HG03558 (cell line): Measurements from ENCODE around the gene LRRC26.
"Not testable (repeated sequence)": the region's sequence is repeated elsewhere in the genome, so short reads cannot be mapped to it uniquely, and the experiment has no call there.

Source experiments
- ATAC-seq: cut with Tn5 transposase; IDR thresholded peaks from one replicate; pipeline ENCODE4 v1.9.1; 2021; ENCODE audit warnings: moderate number of reproducible peaks; ENCODE audit not compliant: unreplicated experiment; ENCODE audit errors: extremely low read depth

The LRRC26 gene

GRCh38 chr9:137140151-137141012, 29.5 kb downstream of the LRRC26 start:
- no peak for ATAC-seq

DNA sequence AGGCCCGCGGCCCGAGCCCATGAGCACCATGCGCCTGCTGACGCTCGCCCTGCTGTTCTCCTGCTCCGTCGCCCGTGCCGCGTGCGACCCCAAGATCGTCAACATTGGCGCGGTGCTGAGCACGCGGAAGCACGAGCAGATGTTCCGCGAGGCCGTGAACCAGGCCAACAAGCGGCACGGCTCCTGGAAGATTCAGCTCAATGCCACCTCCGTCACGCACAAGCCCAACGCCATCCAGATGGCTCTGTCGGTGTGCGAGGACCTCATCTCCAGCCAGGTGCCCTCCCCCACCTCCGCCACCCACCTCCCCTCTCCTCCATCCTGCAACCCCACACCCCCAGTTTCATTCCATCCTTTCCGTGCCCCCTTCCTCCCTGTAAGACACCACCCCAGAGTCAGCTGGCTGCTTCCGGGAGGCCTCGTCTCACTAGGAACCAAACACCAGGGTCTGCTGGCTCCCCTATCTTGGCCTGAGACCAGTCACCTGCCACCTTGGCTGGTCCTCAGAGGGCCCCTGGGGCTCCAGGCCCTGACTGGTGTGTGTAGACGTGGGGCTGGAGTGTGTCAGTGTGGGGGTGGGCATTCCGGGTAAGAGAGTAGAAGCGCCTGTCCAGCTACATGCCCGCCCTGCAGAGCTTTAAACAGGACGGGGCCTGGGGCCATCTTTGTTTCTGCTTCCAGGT, 30.2 kb downstream of the LRRC26 start:
- no peak for ATAC-seq

DNA sequence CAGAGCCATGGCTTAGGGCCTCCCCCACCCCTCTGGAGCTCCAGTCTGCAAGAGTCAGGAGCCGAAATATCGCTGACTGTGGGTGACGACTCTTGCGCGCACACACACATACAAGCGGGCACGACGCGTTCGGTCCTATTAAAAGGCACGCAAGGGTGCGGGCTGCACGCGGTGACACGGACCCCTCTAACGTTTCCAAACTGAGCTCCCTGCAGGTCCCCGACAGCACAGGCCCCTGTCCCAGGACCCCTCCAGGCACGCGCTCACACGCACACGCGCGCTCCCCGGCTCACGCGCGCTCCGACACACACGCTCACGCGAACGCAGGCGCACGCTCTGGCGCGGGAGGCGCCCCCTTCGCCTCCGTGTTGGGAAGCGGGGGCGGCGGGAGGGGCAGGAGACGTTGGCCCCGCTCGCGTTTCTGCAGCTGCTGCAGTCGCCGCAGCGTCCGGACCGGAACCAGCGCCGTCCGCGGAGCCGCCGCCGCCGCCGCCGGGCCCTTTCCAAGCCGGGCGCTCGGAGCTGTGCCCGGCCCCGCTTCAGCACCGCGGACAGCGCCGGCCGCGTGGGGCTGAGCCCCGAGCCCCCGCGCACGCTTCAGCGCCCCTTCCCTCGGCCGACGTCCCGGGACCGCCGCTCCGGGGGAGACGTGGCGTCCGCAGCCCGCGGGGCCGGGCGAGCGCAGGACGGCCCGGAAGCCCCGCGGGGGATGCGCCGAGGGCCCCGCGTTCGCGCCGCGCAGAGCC, 31.0 kb downstream of the LRRC26 start, which contains the start of gene GRIN1:
GRIN1 (plus strand) TSS at position 433 of the 746 bp plus-strand sequence. CDS start 333 bp downstream, outside the sequence.
- no peak for ATAC-seq

DNA sequence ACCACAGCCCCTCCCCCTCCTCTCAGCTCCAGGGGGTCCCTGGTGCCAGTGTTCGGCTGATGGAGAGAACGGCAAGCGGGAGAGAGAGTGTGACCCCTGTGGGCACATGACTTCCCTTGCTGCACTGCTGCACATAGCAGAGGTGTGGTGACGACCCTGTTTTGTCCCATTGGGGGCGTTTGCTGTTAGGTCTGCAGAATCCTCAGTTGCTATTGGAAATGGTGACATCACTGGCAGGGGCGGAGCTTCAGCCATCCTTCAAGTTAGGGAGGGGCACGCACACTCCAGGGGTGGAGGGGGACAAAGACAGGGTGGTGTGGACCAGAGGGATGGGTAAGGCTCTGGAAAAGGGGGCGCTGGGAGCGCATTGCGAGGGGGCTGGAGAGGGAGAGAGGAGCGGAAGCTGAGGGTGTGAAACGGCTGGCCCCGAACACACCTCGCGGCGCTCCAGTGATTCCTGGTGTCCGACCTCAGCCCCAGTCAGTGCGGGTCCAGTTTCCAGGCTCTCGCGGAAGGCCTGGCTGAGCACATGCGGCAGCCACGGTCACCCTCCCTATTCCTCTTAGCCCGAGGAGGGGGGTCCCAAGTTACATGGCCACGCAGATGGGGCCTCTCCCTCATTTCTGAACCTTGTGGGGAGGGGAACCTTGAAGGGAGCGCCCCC, 31.7 kb downstream of the LRRC26 start:
- no peak for ATAC-seq

- no peak for ATAC-seq
Measured at GRCh38 chr9:137136881-137137607, 32.8 kb downstream of the LRRC26 start.

GRCh38 chr9:137136261-137136880, 33.5 kb downstream of the LRRC26 start:
- no peak for ATAC-seq

GRCh38 chr9:137135154-137135553, 34.7 kb downstream of the LRRC26 start:
- ATAC-seq: not testable (repeated sequence)

DNA sequence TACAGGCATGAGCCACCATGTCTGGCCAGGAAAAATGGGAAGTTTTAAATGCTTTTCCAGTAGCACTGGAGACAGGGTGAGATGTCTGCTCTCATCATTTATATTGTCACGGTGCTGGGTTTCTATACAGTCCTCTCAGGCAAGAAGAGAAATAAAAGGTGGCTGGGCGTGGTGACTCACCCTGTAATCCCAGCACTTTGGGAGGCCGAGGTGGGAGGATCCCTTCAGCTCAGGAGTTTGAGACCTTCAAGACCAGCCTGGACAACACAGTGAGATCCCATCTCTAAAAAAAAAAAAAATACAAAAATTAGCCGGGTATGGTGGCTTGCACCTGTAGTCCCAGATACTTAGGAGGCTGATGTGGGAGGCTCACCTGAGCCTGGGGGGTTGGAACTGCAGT, 35.7 kb downstream of the LRRC26 start:
- no peak for ATAC-seq

GRCh38 chr9:137130176-137130755, 39.6 kb downstream of the LRRC26 start:
- peak; percentile 7 for ATAC-seq

DNA sequence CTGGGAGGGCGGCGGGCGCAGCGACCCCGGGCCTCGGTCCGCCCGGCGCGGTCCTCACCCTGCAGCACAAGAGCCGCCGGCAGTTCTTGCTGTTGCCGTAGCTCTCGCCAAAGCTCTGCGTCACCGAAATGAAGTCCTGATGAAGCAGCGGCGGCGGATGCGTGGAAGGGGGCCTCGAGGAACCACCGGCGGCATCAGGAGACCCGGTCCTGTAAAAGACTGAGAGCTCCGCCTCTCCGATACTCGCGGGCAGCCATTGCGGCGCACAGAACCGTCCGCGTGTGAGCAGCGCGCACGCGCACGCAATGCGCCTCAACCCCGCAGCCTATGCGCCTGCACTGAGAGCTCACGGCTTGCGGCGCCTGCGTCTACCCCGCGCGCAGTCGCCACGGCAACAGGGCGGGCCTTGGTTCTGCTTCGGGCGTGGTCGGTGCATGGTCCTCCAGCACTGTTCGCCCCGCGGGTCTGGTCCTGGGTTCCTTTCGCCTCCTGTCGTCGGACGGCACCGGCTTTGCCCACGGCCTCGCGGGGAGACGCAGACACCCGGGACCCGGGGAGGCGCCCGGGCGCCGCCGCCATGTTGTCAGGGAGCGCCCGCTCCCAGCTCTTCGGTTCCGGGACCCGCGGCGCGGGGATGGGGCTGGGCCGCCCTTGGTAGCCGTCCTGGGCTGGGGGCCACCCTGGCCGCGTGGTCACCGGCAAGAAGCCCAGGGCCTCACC, 40.2 kb downstream of the LRRC26 start:
- ATAC-seq: peak; percentile 57

GRCh38 chr9:137128862-137129455, 40.9 kb downstream of the LRRC26 start:
- no peak for ATAC-seq

- ATAC-seq: no peak
Measured at GRCh38 chr9:137128158-137128861, 41.5 kb downstream of the LRRC26 start.

- ATAC-seq: no peak
Measured at GRCh38 chr9:137127301-137128157, 42.3 kb downstream of the LRRC26 start.

- ATAC-seq: no peak
Measured at GRCh38 chr9:137126786-137127185, 43.1 kb downstream of the LRRC26 start.

DNA sequence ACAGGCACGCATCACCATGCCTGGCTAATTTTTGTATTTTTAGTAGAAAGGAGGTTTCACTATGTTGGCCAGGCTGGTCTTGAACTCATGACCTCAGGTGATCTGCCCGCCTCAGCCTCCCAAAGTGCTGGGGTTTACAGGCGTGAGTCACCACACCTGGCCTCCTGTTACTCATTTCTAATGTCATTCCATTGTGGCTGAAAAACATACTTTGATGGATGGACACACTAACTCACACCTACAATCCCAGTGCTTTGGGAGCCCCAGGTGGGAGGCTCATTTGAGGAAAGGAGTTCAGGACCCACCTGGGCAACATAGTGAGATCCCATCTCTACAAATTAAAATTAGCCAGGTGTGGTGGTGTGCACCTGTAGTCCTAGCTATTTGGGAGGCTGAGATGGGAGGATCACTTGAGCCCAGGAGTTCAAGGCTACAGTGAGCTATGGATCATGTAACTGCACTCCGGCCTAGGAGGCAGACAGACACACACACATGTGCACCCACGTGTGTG, 45.8 kb downstream of the LRRC26 start:
- not testable (repeated sequence) for ATAC-seq

- ATAC-seq: no peak
Measured at GRCh38 chr9:137123468-137123837, 46.4 kb downstream of the LRRC26 start.
